GM12874 (cell line): ENCODE data around the gene CEND1.

Experiments
- TF ChIP-seq, protein P1 (sequence below): IDR thresholded peaks from 2 replicates; pipeline ENCODE4 v1.5.1; 2011; ENCODE audit warnings: low read depth, mild to moderate bottlenecking, control low read depth, low read length, moderate library complexity; ENCODE audit not compliant: insufficient read depth

The CEND1 gene

DNA sequence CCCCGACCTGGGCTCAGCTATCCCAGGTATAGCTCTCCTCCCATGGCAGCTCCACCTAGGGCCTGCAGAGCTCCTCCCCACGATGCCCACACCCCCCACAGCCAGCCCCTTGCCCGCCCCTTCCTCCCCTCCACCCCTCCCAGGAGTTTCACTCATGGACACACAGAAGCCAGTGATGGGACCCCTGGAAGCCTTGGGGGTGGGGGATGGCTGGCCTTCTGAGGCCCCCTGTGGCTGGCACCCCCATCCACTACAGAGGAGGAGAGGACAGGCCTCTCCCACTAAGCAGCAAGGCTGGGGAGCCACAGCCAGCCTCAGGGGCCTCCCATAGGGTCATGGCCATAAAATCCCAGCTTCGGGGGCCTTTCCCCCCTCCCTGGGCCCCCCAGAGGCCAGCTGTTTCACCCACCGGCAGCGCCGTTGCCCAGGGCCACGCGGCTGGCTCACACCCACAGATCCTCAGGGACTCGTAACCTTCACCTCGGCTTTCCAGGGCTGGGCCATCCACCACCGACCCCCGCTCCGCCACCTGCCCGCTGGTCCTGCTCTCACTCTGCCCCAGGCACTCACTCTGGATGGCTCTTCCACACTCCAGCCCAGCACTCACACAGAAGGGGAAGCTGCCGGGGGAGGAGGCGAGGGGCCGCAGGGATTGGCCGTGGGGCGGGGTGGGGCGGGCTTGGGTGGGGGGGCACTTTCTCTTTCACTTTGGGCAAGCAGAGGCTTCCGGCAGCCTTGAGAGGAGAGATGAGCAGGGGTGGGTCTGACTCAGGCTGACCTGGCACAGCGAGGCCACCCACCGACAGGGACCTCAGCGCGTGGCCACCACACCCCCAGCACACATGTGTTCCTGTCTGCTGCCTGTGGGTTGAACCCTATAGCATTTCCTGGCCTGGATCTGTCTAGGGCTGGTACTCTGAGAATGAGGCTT, 6.0 kb upstream of the CEND1 start:
- TF ChIP-seq, protein P1, sequence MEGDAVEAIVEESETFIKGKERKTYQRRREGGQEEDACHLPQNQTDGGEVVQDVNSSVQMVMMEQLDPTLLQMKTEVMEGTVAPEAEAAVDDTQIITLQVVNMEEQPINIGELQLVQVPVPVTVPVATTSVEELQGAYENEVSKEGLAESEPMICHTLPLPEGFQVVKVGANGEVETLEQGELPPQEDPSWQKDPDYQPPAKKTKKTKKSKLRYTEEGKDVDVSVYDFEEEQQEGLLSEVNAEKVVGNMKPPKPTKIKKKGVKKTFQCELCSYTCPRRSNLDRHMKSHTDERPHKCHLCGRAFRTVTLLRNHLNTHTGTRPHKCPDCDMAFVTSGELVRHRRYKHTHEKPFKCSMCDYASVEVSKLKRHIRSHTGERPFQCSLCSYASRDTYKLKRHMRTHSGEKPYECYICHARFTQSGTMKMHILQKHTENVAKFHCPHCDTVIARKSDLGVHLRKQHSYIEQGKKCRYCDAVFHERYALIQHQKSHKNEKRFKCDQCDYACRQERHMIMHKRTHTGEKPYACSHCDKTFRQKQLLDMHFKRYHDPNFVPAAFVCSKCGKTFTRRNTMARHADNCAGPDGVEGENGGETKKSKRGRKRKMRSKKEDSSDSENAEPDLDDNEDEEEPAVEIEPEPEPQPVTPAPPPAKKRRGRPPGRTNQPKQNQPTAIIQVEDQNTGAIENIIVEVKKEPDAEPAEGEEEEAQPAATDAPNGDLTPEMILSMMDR, result no peak

DNA sequence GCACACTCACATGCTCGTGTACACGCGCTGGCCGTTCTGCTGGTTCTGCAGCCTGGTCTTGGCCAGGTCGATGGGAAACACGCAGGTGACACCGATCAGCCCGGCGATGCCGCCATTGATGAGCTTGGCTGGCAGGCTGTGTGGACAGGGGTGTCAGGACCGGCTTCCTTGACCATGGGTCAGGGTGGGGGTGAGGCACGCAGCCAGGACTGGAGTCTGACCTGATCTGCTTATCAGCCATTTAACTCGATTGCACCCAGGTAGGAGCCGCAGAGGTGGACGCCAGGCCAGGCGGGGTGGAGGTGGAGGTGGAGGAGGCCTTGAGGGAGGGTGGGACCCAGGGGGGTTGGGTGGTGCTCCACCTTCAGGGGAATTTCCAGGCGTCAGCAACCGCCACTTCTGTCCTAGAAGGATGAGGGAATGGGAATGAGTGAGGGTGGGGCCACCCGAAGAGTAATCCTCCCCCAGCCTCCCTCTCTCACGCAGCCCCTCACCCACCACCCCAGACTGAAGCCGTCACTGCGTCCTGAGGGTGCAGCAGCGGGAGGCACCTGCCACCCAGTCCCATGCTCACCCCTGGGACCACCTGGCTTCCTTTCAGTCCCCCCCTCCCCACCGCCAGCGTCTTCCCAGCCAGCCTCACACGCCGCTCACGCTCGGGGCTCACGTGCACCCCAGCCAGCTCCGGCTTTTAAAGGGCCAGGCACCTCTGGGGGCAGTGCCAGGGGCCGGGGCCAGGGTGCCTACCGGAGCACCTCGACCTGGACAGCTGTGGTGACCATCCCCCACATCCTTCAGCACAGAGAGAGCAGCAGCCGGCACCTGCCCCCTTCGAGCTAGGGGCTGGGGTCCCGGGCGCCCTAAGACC, 5.1 kb upstream of the CEND1 start:
- TF ChIP-seq, protein P1, result no peak

DNA sequence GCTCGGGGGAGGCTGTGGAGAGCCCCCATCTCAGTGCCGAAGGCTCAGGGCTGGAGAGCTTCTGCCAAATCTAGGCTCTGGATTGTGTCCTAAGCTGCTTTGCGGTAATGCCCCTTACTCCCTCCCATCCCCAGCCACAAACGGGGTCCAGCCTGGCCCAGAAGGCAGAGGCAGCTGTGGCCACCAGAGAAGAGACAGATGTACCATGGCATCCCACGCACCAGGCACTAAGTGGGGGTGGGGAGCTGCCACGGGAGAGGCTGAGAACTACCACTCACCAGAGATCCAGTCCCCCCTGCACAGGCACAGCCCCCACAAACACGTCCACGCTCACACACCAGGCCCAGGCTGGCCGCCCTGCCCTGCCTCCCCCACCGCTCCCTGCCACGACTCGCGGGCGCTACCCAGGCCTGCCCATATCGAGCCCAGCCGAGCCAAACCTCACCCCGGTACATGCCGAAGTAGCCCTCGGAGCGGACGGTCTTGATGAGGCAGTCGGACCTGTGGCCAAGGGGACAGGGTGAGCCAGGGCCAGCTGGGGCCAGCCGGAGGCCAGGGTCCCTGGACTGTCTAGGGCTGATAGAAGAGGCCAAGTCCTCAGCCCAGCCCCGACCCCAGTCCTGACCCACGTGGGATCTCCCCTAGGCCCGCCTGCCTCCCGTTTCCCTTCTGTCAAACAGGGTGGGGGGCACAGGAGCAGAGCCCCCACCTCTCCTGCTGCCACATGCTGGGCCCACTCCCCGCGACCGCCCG, 4.3 kb upstream of the CEND1 start:
- TF ChIP-seq, protein P1, result no peak

DNA sequence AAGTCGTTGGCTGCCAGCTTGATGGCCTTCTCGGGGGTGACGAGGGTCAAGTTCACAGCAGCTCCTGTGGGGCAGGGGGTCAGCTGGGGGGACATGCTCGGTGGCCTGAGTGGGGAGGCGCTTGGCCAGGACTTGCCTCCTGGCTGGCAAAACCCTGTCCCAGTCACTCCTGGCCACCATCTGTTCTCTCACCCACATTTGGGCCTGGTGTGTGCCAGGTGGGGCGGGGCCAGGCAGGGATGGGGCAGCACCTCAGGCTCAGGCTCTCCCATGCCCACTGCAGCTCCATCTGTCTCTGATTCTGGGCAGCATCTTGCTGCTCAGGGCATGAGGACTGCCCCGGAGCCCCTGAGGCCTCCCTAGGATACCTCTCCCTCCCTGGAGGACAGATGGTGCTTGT, 3.7 kb upstream of the CEND1 start:
- TF ChIP-seq, protein P1, result no peak

DNA sequence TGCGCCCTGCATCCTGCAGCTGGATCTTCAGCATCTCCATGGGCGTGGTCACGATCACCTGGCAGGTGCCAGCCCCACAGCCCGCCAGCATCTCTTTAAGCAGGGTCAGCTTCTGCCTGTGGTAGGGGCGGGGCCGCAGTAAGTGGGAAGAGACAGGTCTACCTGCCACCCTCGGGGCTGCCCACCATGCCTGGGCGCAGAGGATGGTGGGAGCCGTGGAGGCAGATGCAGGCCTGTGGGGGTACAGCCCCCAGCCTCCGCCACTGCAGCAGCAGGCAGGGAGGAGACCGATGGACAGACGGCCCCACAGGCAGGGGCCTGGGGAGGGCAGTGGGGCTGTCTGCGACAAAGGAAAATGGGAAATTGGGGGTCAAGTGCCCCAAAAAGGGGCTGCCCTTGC, 3.0 kb upstream of the CEND1 start:
- TF ChIP-seq, protein P1, result no peak

DNA sequence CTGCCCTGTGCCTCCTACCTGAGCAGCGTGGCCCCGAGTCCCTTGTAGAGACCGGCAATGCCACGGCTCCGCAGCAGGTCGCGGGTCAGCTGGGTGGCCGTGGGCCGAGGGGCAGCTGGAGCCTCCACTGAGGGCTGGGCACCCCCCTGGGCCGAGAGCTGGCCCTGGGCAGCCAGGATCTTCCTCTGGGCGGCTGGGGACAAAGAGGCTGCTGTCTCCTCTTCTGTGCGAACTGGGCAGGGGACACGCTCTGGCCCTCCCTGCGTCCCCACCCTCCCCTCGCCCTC, 2.6 kb upstream of the CEND1 start:
- TF ChIP-seq, protein P1, result no peak
